Measurements from ENCODE around the gene MRPS9.

The MRPS9 gene

GRCh38 chr2:105126336-105126735 lies 88.5 kb downstream of the MRPS9 start:
- no peak for DNase-seq

- no peak for DNase-seq
These were observed 89.5 kb downstream of the MRPS9 start for GRCh38 chr2:105127289-105127915.

GRCh38 chr2:105129722-105130232 lies 91.9 kb downstream of the MRPS9 start:
- no peak for DNase-seq

- no peak for DNase-seq
These were observed 92.7 kb downstream of the MRPS9 start for GRCh38 chr2:105130546-105130945.

GRCh38 chr2:105134081-105134480 lies 96.2 kb downstream of the MRPS9 start:
- no peak for DNase-seq

GRCh38 chr2:105135436-105135835 lies 97.6 kb downstream of the MRPS9 start:
- DNase-seq, result no peak

- no peak for DNase-seq
These were observed 98.5 kb downstream of the MRPS9 start for GRCh38 chr2:105136394-105136793.

GRCh38 chr2:105138643-105139042 lies 100.8 kb downstream of the MRPS9 start:
- no peak for DNase-seq

GRCh38 chr2:105139556-105140239 lies 101.8 kb downstream of the MRPS9 start:
- no peak for DNase-seq

- DNase-seq, result no peak
These were observed 102.3 kb downstream of the MRPS9 start for GRCh38 chr2:105140240-105140568.

GRCh38 chr2:105141099-105141614 lies 103.3 kb downstream of the MRPS9 start:
- DNase-seq, result no peak

- no peak for DNase-seq
These were observed 104.4 kb downstream of the MRPS9 start for GRCh38 chr2:105142239-105142638.

- DNase-seq, result no peak
These were observed 105.2 kb downstream of the MRPS9 start for GRCh38 chr2:105143094-105143466.

GRCh38 chr2:105143467-105144151 lies 105.7 kb downstream of the MRPS9 start:
- no peak for DNase-seq

GRCh38 chr2:105144152-105144940 lies 106.5 kb downstream of the MRPS9 start:
- no peak for DNase-seq

GRCh38 chr2:105144941-105145300 lies 107.1 kb downstream of the MRPS9 start:
- DNase-seq, result no peak

- no peak for DNase-seq
These were observed 111.4 kb downstream of the MRPS9 start for GRCh38 chr2:105149272-105149671.

Data from NCI-H2029 treated with DMSO at 0.1 percent for 48 hours (cell line).